ENCODE data around the gene IGLL5. TPM values are rescaled to one million over a fixed set of nuclear protein-coding genes. Genes with fewer than 3 reads are reported as not detected.

The IGLL5 gene
- total RNA-seq, 1 donor from 2014 or later = not detected

- Mint-ChIP-seq H3K9me3 (ENCODE audit: unreplicated experiment) (no peaks in the 10 kb centered on the region), H3K4me1 (ENCODE audit: low read depth, unreplicated experiment) (peaks cover 13% of the 10 kb centered on the region), H3K4me3 (ENCODE audit: unreplicated experiment) (no peak overlapping the region), H3K27ac (ENCODE audit: unreplicated experiment) (no peak overlapping the region), H3K36me3 (ENCODE audit: low read depth, unreplicated experiment) (no peaks in the 10 kb centered on the region), H3K27me3 (ENCODE audit: low read depth, unreplicated experiment) (peaks cover 28% of the 10 kb centered on the region)
- TF ChIP-seq CTCF (IDR thresholded peaks at IDR 0.05; ENCODE audit: insufficient read depth, low read depth, low read length) (no peak), EZH2 (IDR thresholded peaks at IDR 0.05; ENCODE audit: insufficient read depth, low read length) (no peak)
- Histone ChIP-seq H3K4me1 (ENCODE audit: insufficient read depth, low read length) (peaks cover 5% of the 10 kb centered on the region), H3K9me3 (ENCODE audit: insufficient read depth, low read depth, low read length) (no peaks in the 10 kb centered on the region), H4K20me1 (ENCODE audit: insufficient read depth, low read length) (no peaks in the 10 kb centered on the region), H2AFZ (ENCODE audit: low read depth, low read length) (no peak overlapping the region), H3K27me3 (ENCODE audit: insufficient read depth, low read length) (no peaks in the 10 kb centered on the region), H3K4me2 (ENCODE audit: low read length) (no peak overlapping the region), H3K79me2 (ENCODE audit: insufficient read depth, low read length) (no peaks in the 10 kb centered on the region), H3K27ac (ENCODE audit: low read depth, low read length) (no peak overlapping the region), H3K36me3 (ENCODE audit: insufficient read depth, low read length) (no peaks in the 10 kb centered on the region), H3K9ac (ENCODE audit: low read length) (no peak overlapping the region), H3K4me3 (ENCODE audit: insufficient read depth, low read depth, low read length) (no peak overlapping the region)
- DNase-seq (ENCODE audit: low read depth) (no peak), FAIRE-seq (no peak)
Measured at GRCh38 chr22:22930571-22931556, 43.2 kb downstream of the IGLL5 start.

GRCh38 chr22:22931557-22932270 lies 44.1 kb downstream of the IGLL5 start:
- Histone ChIP-seq H3K36me3 (ENCODE audit: insufficient read depth, low read length) (no peaks in the 10 kb centered on the region), H3K27ac (ENCODE audit: low read depth, low read length) (no peak overlapping the region), H3K9me3 (ENCODE audit: insufficient read depth, low read depth, low read length) (no peaks in the 10 kb centered on the region), H3K4me2 (ENCODE audit: low read length) (no peak overlapping the region), H3K4me1 (ENCODE audit: insufficient read depth, low read length) (peaks cover 5% of the 10 kb centered on the region), H3K9ac (ENCODE audit: low read length) (no peak overlapping the region), H2AFZ (ENCODE audit: low read depth, low read length) (no peak overlapping the region), H3K79me2 (ENCODE audit: insufficient read depth, low read length) (no peaks in the 10 kb centered on the region), H3K4me3 (ENCODE audit: insufficient read depth, low read depth, low read length) (no peak overlapping the region), H3K27me3 (ENCODE audit: insufficient read depth, low read length) (no peaks in the 10 kb centered on the region), H4K20me1 (ENCODE audit: insufficient read depth, low read length) (no peaks in the 10 kb centered on the region)
- H3K27me3 Mint-ChIP-seq (ENCODE audit: low read depth, unreplicated experiment) = peaks cover 20% of the 10 kb centered on the region
- H3K27ac Mint-ChIP-seq (ENCODE audit: unreplicated experiment) = no peak overlapping the region
- no peak for TF ChIP-seq EZH2 (IDR thresholded peaks at IDR 0.05; ENCODE audit: insufficient read depth, low read length)
- no peak for TF ChIP-seq CTCF (IDR thresholded peaks at IDR 0.05; ENCODE audit: insufficient read depth, low read depth, low read length)
- FAIRE-seq (no peak), DNase-seq (ENCODE audit: low read depth) (no peak)
- no peak overlapping the region for H3K4me3 Mint-ChIP-seq (ENCODE audit: unreplicated experiment)
- H3K9me3 Mint-ChIP-seq (ENCODE audit: unreplicated experiment) = no peaks in the 10 kb centered on the region
- peaks cover 13% of the 10 kb centered on the region for H3K4me1 Mint-ChIP-seq (ENCODE audit: low read depth, unreplicated experiment)
- H3K36me3 Mint-ChIP-seq (ENCODE audit: low read depth, unreplicated experiment) = no peaks in the 10 kb centered on the region
